Measurements from ENCODE around the gene MAN1A1. TPM values are rescaled to one million over a fixed set of nuclear protein-coding genes. Genes with fewer than 3 reads are reported as not detected.

Gene MAN1A1
- total RNA-seq, 2 donors from 2014 or later, result 85.4 to 109 TPM

- ATAC-seq (no peak), DNase-seq (no peak)
- no peaks in the 10 kb centered on the region for H3K9me3 ChIP-seq
- TF ChIP-seq CTCF (IDR thresholded peaks at IDR 0.05) (no peak), POLR2A (IDR thresholded peaks at IDR 0.05) (no peak)
- no peak overlapping the region for H3K27ac ChIP-seq
- no peaks in the 10 kb centered on the region for H3K36me3 ChIP-seq (replicated peaks in 1 of 2; ENCODE audit: insufficient read depth in 1 of 2, low read depth in 2 of 2)
- intact Hi-C loops (cut with DNase I), result no loop called here
- WGBS, 2 donors, result 92 to 98% methylated on average over 2 of the region's 2 CpGs
- H3K4me3 ChIP-seq, result no peak overlapping the region
- H3K4me1 ChIP-seq, result no peaks in the 10 kb centered on the region
- H3K27me3 ChIP-seq, result no peaks in the 10 kb centered on the region
Observed at GRCh38 chr6:119280668-119281067, 68.9 kb downstream of the MAN1A1 start.

GRCh38 chr6:119280080-119280479, 69.5 kb downstream of the MAN1A1 start:
- no peaks in the 10 kb centered on the region for H3K36me3 ChIP-seq (replicated peaks in 1 of 2; ENCODE audit: insufficient read depth in 1 of 2, low read depth in 2 of 2)
- no peaks in the 10 kb centered on the region for H3K4me1 ChIP-seq
- ATAC-seq (no peak), DNase-seq (no peak)
- H3K27ac ChIP-seq, result no peak overlapping the region
- intact Hi-C loops (cut with DNase I), result no loop called here
- TF ChIP-seq POLR2A (IDR thresholded peaks at IDR 0.05), result no peak
- TF ChIP-seq CTCF (IDR thresholded peaks at IDR 0.05), result no peak
- H3K4me3 ChIP-seq, result no peak overlapping the region
- 93 to 96% methylated on average over 1 of the region's 1 CpG for WGBS, 2 donors
- no peaks in the 10 kb centered on the region for H3K27me3 ChIP-seq
- H3K9me3 ChIP-seq, result no peaks in the 10 kb centered on the region

- ATAC-seq (no peak), DNase-seq (peak in 1 of 4 donors; percentile 20)
- Histone ChIP-seq H3K4me1 (peaks cover 10% of the 10 kb centered on the region), H3K36me3 (replicated peaks in 1 of 2; ENCODE audit: insufficient read depth in 1 of 2, low read depth in 2 of 2) (no peaks in the 10 kb centered on the region), H3K27me3 (no peaks in the 10 kb centered on the region), H3K9me3 (no peaks in the 10 kb centered on the region), H3K27ac (no peak overlapping the region), H3K4me3 (no peak overlapping the region)
- 61 to 70% methylated on average over 2 of the region's 2 CpGs for WGBS, 2 donors
- intact Hi-C loops (cut with DNase I), result no loop called here
- TF ChIP-seq CTCF (IDR thresholded peaks at IDR 0.05) (no peak), POLR2A (IDR thresholded peaks at IDR 0.05) (no peak)
Observed at GRCh38 chr6:119278625-119279024, 70.9 kb downstream of the MAN1A1 start.

- TF ChIP-seq POLR2A (IDR thresholded peaks at IDR 0.05) (no peak), CTCF (IDR thresholded peaks at IDR 0.05) (no peak)
- no peaks in the 10 kb centered on the region for H3K27me3 ChIP-seq
- no peak for ATAC-seq
- H3K9me3 ChIP-seq, result no peaks in the 10 kb centered on the region
- H3K4me3 ChIP-seq, result no peak overlapping the region
- peaks cover 12% of the 10 kb centered on the region for H3K4me1 ChIP-seq
- no peaks in the 10 kb centered on the region for H3K36me3 ChIP-seq (replicated peaks in 1 of 2; ENCODE audit: insufficient read depth in 1 of 2, low read depth in 2 of 2)
- intact Hi-C loops (cut with DNase I), result no loop called here
- no peak overlapping the region for H3K27ac ChIP-seq
- no peak for DNase-seq
- WGBS, 2 donors, result 22 to 28% methylated on average over 2 of the region's 2 CpGs
Observed at GRCh38 chr6:119277052-119277451, 72.5 kb downstream of the MAN1A1 start.

- H3K4me3 ChIP-seq, result no peak overlapping the region
- H3K9me3 ChIP-seq, result no peaks in the 10 kb centered on the region
- no peak for TF ChIP-seq POLR2A (IDR thresholded peaks at IDR 0.05)
- TF ChIP-seq CTCF (IDR thresholded peaks at IDR 0.05), result no peak
- H3K4me1 ChIP-seq, result peaks cover 12% of the 10 kb centered on the region
- ATAC-seq, result no peak
- no peaks in the 10 kb centered on the region for H3K27me3 ChIP-seq
- intact Hi-C loops (cut with DNase I), result no loop called here
- DNase-seq, result no peak
- H3K36me3 ChIP-seq (replicated peaks in 1 of 2; ENCODE audit: insufficient read depth in 1 of 2, low read depth in 2 of 2), result no peaks in the 10 kb centered on the region
- no peak overlapping the region for H3K27ac ChIP-seq
- 92 to 95% methylated on average over 2 of the region's 2 CpGs for WGBS, 2 donors
Observed at GRCh38 chr6:119276211-119276610, 73.3 kb downstream of the MAN1A1 start.

Data from body of pancreas (tissue), 4 donors.